ENCODE results near the gene SGSM2. TPM values are rescaled to one million over a fixed set of nuclear protein-coding genes. Genes with fewer than 3 reads are reported as not detected.

SGSM2 gene
- total and polyA plus RNA-seq, 2 of the 8 experiments (the other 6 are each of a cell fraction or from before 2014, with no cell fraction given): 44.5 to 77.7 TPM

GRCh38 chr17:2375406-2375805 is 38.1 kb downstream of the SGSM2 start (continued):
- TF ChIP-seq HDAC2 (IDR thresholded peaks at IDR 0.05; ENCODE audit: borderline replicate concordance in 1 of 2, low read depth in 2 of 2, low read length in 2 of 2) (no peak), USF2 (IDR thresholded peaks at IDR 0.05; ENCODE audit: low read length) (no peak), TBP (IDR thresholded peaks at IDR 0.05; ENCODE audit: low read depth, low read length) (no peak)

Measured in H1 (cell line).